ENCODE results near the gene STK32C.

- TF ChIP-seq TAF1 (IDR thresholded peaks at IDR 0.05; ENCODE audit: low read depth, low read length) (no peak), POLR2AphosphoS5 (IDR thresholded peaks at IDR 0.05; ENCODE audit: low read depth, low read length) (no peak), POLR2A (IDR thresholded peaks at IDR 0.05; ENCODE audit: low read depth, low read length) (no peak), POU2F2 (IDR thresholded peaks at IDR 0.05; ENCODE audit: low read depth, low read length) (no peak), SPI1 (IDR thresholded peaks at IDR 0.05; ENCODE audit: low read depth, low read length) (no peak), PAX5 (IDR thresholded peaks at IDR 0.05; ENCODE audit: insufficient read depth, low read length, severe bottlenecking) (no peak)
Measured at GRCh38 chr10:132310701-132311337, 3.1 kb upstream of the STK32C start.
